ENCODE measurements around the gene PSMA6. TPM values are rescaled to one million over a fixed set of nuclear protein-coding genes. Genes with fewer than 3 reads are reported as not detected.
A peak's percentile ranks its signal among the peaks of the same experiment; 100 is the strongest.

The PSMA6 gene
- polyA plus RNA-seq (2013), result 454 and 493 TPM in 2 replicates

DNA sequence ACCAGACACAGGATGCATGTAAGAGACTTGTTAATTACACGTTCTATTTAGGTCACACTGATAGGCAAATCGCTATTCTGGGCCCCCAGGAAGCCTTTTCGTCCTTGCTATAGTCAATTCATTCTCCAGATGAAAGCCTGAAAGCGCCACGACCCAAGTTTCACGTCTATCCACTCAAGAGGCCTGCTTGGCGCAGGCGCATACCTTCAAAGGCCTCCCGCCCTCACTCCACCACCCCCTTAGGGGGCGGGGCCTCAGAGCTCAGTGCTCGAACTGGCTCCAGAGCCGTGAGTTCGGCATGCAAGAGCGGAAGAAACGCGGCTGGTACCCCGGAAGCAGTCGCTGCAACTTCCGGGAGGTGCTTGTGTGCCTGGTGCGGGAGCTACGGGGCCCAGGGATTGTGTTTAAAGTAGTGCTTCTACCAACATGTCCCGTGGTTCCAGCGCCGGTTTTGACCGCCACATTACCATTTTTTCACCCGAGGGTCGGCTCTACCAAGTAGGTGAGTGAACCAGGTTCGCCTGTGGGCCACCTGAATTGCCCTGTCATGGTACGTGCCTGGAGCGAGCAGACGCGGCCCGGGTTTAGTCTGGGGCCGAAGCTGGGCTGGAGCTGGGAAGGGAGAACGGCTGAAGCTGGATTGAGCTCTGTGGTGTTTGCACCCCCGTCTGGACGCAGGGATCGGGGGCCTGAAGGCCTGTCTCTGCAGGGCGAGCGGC lies at the start of gene PSMA6:
Gene PSMA6, plus strand, starts transcription at position 332 of the 719 bp plus-strand sequence. Its CDS starts 95 bp downstream, at position 427.
- H3K36me3 ChIP-seq (ENCODE audit: control insufficient read depth in 1 of 2, insufficient read depth in 2 of 2, low read length in 2 of 2), result peaks cover 3 to 5% of the 10 kb centered on the region in 2 experiments
- peak within 1 kb of the TSS; percentile 99 for H3K4ac ChIP-seq (ENCODE audit: low read depth, low read length)
- peak within 1 kb of the TSS; percentile 98 for H3K4me2 ChIP-seq (ENCODE audit: low read length)
- peak within 1 kb of the TSS; percentile 87 for H4K12ac ChIP-seq (ENCODE audit: low read depth, low read length)
- peak within 1 kb of the TSS; percentile 91 for H3K18ac ChIP-seq (ENCODE audit: low read length)
- no CpG with 5 or more reads among the region's 40 CpGs for WGBS (ENCODE audit: extremely low coverage, insufficient coverage, insufficient read length)
- peak within 1 kb of the TSS; percentile 90 for H2BK120ac ChIP-seq (ENCODE audit: insufficient read depth, low read length, poor library complexity)
- peak within 1 kb of the TSS; percentile 87 for H3K14ac ChIP-seq (ENCODE audit: low read length)
- peak within 1 kb of the TSS; percentile 99 for H3K4me3 ChIP-seq (ENCODE audit: low read depth, low read length)
- H2BK5ac ChIP-seq (ENCODE audit: low read depth, low read length, poor library complexity), result peak within 1 kb of the TSS; percentile 78
- peak within 1 kb of the TSS; percentile 100 for H3K9ac ChIP-seq (ENCODE audit: low read length)
- no peak within 1 kb of the TSS for H2BK12ac ChIP-seq (ENCODE audit: low read length)
- H3K79me2 ChIP-seq (ENCODE audit: control insufficient read depth, insufficient read depth, low read length, poor library complexity), result peaks cover 13% of the 10 kb centered on the region
- H3K9me3 ChIP-seq (ENCODE audit: insufficient read depth, low read depth, low read length), result no peaks in the 10 kb centered on the region
- peaks cover 0 to 3% of the 10 kb centered on the region in 2 experiments for H3K4me1 ChIP-seq (ENCODE audit: control insufficient read depth in 1 of 2, insufficient read depth in 2 of 2, low read length in 2 of 2)
- H2AK5ac ChIP-seq (ENCODE audit: low read length), result peak within 1 kb of the TSS; percentile 95
- peak within 1 kb of the TSS; percentile 75 for H2AFZ ChIP-seq (ENCODE audit: insufficient read depth, low read length, poor library complexity)
- H3K23ac ChIP-seq (ENCODE audit: low read length), result no peak within 1 kb of the TSS
- peak; percentile 100 for DNase-seq
- peaks cover 6% of the 10 kb centered on the region for H3K79me1 ChIP-seq (ENCODE audit: low read length)
- H3K27me3 ChIP-seq (ENCODE audit: insufficient read depth, low read length), result no peaks in the 10 kb centered on the region
- peak within 1 kb of the TSS; percentile 79 for H3K27ac ChIP-seq (ENCODE audit: low read depth, low read length)
- H4K8ac ChIP-seq (ENCODE audit: low read depth, low read length), result peak within 1 kb of the TSS; percentile 95
- H4K91ac ChIP-seq (ENCODE audit: low read depth, low read length), result peak within 1 kb of the TSS; percentile 89

DNA sequence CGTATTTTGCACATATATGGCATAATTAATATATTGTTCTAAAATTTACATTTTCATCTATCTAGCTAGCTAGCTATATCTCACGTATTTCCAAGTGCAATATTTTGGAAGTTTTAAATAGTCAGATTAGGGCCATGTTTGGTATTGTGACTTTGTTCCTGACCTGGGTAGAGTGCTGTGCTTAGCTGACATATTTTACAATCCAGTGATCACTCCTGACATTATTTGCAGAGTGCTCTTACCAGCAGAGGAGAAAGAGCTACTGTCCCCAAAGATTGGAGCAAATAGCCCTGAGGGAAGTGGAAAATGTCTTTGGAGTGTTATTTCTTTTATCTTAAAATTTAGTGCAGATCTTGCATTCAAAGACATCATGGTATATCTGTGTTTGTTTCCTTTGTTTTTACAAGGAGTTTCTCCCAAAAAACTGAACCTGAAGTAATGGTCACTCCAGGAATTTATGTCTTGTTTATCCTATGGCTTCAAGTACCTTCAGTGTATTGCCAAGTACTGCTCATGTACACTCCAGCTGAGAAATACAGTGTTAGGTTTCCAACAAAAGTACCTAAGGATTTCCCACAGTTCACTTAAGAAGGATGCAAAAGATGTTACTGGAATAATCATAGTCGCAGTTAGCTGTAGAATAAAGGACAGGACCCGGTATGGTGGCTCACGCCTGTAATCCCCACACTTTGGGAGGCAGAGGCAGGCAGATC lies 49.4 kb upstream of the PSMA6 start:
- Histone ChIP-seq H3K4me2 (ENCODE audit: low read length) (no peak overlapping the region), H3K27ac (ENCODE audit: low read depth, low read length) (no peak overlapping the region), H3K4ac (ENCODE audit: low read depth, low read length) (no peak overlapping the region)

DNA sequence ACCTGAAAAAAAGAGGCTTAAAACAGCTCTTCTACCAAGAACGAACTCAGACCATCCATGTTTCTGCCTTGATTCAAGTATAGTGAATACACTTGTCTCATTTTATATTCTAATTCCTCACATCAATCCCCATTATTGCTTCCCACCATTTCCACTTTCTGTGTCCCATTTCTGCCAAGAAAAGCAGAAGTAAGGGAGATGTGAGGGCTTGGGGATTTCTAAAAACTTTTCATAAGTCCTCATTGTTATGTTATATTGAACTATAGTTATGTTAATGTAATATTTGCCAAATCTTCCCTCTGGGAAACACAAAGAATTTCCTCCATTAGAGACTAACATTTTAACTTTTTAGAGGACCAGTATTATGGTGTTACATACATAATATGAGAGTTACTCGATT lies 48.2 kb upstream of the PSMA6 start:
- WGBS (ENCODE audit: extremely low coverage, insufficient coverage, insufficient read length), result no CpG with 5 or more reads among the region's 2 CpGs
- no peak overlapping the region for H2BK12ac ChIP-seq (ENCODE audit: low read length)

More for the DNA sequence above, 49.4 kb upstream of the PSMA6 start:
- Histone ChIP-seq H3K27me3 (ENCODE audit: insufficient read depth, low read length) (no peaks in the 10 kb centered on the region), H2BK5ac (ENCODE audit: low read depth, low read length, poor library complexity) (no peak overlapping the region), H3K9me3 (ENCODE audit: insufficient read depth, low read depth, low read length) (no peaks in the 10 kb centered on the region), H4K91ac (ENCODE audit: low read depth, low read length) (no peak overlapping the region), H3K36me3 (ENCODE audit: control insufficient read depth in 1 of 2, insufficient read depth in 2 of 2, low read length in 2 of 2) (no peaks in the 10 kb centered on the region), H2BK12ac (ENCODE audit: low read length) (no peak overlapping the region), H2AFZ (ENCODE audit: insufficient read depth, low read length, poor library complexity) (no peak overlapping the region), H3K14ac (ENCODE audit: low read length) (no peak overlapping the region), H4K12ac (ENCODE audit: low read depth, low read length) (no peak overlapping the region), H3K18ac (ENCODE audit: low read length) (no peak overlapping the region), H3K9ac (ENCODE audit: low read length) (no peak overlapping the region), H2AK5ac (ENCODE audit: low read length) (no peak overlapping the region), H4K8ac (ENCODE audit: low read depth, low read length) (no peak overlapping the region), H2BK120ac (ENCODE audit: insufficient read depth, low read length, poor library complexity) (no peak overlapping the region), H3K4me1 (ENCODE audit: control insufficient read depth in 1 of 2, insufficient read depth in 2 of 2, low read length in 2 of 2) (no peaks in the 10 kb centered on the region), H3K4me3 (ENCODE audit: low read depth, low read length) (no peak overlapping the region), H3K23ac (ENCODE audit: low read length) (no peak overlapping the region), H3K79me1 (ENCODE audit: low read length) (no peaks in the 10 kb centered on the region), H3K79me2 (ENCODE audit: control insufficient read depth, insufficient read depth, low read length, poor library complexity) (no peaks in the 10 kb centered on the region)
- WGBS (ENCODE audit: extremely low coverage, insufficient coverage, insufficient read length), result no CpG with 5 or more reads among the region's 5 CpGs
- peak in 1 of 2 donors; percentile 25 for DNase-seq

DNA sequence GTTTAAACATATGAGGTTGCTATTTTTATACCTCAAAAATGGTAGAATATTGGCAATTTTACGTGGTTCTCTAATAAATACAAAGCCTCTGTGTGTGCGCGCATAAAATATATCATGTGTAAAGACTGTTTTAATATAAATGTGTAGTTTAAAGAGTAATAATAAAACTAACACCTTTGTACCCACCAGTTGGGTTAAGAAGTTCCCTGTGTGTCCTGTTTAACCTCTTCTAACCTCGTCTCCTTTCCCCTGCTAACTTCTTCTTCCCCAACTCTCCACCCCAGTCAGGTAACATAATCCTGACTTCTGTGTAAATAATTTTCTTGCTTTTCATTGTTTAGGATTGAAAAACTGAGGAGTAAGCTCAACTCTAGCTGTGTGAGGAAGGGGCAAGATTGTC lies 47.6 kb upstream of the PSMA6 start:
- H3K27ac ChIP-seq (ENCODE audit: low read depth, low read length), result no peak overlapping the region
- no peak overlapping the region for H4K12ac ChIP-seq (ENCODE audit: low read depth, low read length)
- H2BK120ac ChIP-seq (ENCODE audit: insufficient read depth, low read length, poor library complexity), result no peak overlapping the region
- H3K23ac ChIP-seq (ENCODE audit: low read length), result no peak overlapping the region
- no peaks in the 10 kb centered on the region for H3K79me1 ChIP-seq (ENCODE audit: low read length)
- H4K8ac ChIP-seq (ENCODE audit: low read depth, low read length), result no peak overlapping the region
- no peak overlapping the region for H3K18ac ChIP-seq (ENCODE audit: low read length)
- H3K36me3 ChIP-seq (ENCODE audit: control insufficient read depth in 1 of 2, insufficient read depth in 2 of 2, low read length in 2 of 2), result no peaks in the 10 kb centered on the region
- H2AFZ ChIP-seq (ENCODE audit: insufficient read depth, low read length, poor library complexity), result no peak overlapping the region
- no peak overlapping the region for H3K14ac ChIP-seq (ENCODE audit: low read length)
- no peaks in the 10 kb centered on the region for H3K9me3 ChIP-seq (ENCODE audit: insufficient read depth, low read depth, low read length)
- DNase-seq, result no peak
- no peak overlapping the region for H2BK12ac ChIP-seq (ENCODE audit: low read length)
- no peak overlapping the region for H2AK5ac ChIP-seq (ENCODE audit: low read length)
- H3K9ac ChIP-seq (ENCODE audit: low read length), result no peak overlapping the region
- no peaks in the 10 kb centered on the region for H3K27me3 ChIP-seq (ENCODE audit: insufficient read depth, low read length)
- whole genome bisulfite sequencing (ENCODE audit: extremely low coverage, insufficient coverage, insufficient read length), result no CpG with 5 or more reads among the region's 4 CpGs
- H3K4me3 ChIP-seq (ENCODE audit: low read depth, low read length), result no peak overlapping the region
- H3K79me2 ChIP-seq (ENCODE audit: control insufficient read depth, insufficient read depth, low read length, poor library complexity), result no peaks in the 10 kb centered on the region
- H3K4me1 ChIP-seq (ENCODE audit: control insufficient read depth in 1 of 2, insufficient read depth in 2 of 2, low read length in 2 of 2), result no peaks in the 10 kb centered on the region
- no peak overlapping the region for H3K4me2 ChIP-seq (ENCODE audit: low read length)
- H2BK5ac ChIP-seq (ENCODE audit: low read depth, low read length, poor library complexity), result no peak overlapping the region
- H4K91ac ChIP-seq (ENCODE audit: low read depth, low read length), result no peak overlapping the region
- H3K4ac ChIP-seq (ENCODE audit: low read depth, low read length), result no peak overlapping the region

More for the DNA sequence above, 48.2 kb upstream of the PSMA6 start:
- H3K36me3 ChIP-seq (ENCODE audit: control insufficient read depth in 1 of 2, insufficient read depth in 2 of 2, low read length in 2 of 2), result no peaks in the 10 kb centered on the region
- no peaks in the 10 kb centered on the region for H3K79me1 ChIP-seq (ENCODE audit: low read length)
- no peak overlapping the region for H2BK5ac ChIP-seq (ENCODE audit: low read depth, low read length, poor library complexity)
- no peaks in the 10 kb centered on the region for H3K79me2 ChIP-seq (ENCODE audit: control insufficient read depth, insufficient read depth, low read length, poor library complexity)
- no peaks in the 10 kb centered on the region for H3K4me1 ChIP-seq (ENCODE audit: control insufficient read depth in 1 of 2, insufficient read depth in 2 of 2, low read length in 2 of 2)
- H3K23ac ChIP-seq (ENCODE audit: low read length), result no peak overlapping the region
- no peak overlapping the region for H4K12ac ChIP-seq (ENCODE audit: low read depth, low read length)
- no peaks in the 10 kb centered on the region for H3K27me3 ChIP-seq (ENCODE audit: insufficient read depth, low read length)
- no peak overlapping the region for H3K4me2 ChIP-seq (ENCODE audit: low read length)
- no peak overlapping the region for H3K27ac ChIP-seq (ENCODE audit: low read depth, low read length)
- no peak overlapping the region for H3K4ac ChIP-seq (ENCODE audit: low read depth, low read length)
- H3K14ac ChIP-seq (ENCODE audit: low read length), result no peak overlapping the region
- no peak overlapping the region for H4K8ac ChIP-seq (ENCODE audit: low read depth, low read length)
- H2AFZ ChIP-seq (ENCODE audit: insufficient read depth, low read length, poor library complexity), result no peak overlapping the region
- no peak overlapping the region for H2BK120ac ChIP-seq (ENCODE audit: insufficient read depth, low read length, poor library complexity)
- H4K91ac ChIP-seq (ENCODE audit: low read depth, low read length), result no peak overlapping the region
- no peak overlapping the region for H3K18ac ChIP-seq (ENCODE audit: low read length)
- H3K4me3 ChIP-seq (ENCODE audit: low read depth, low read length), result no peak overlapping the region
- no peak overlapping the region for H3K9ac ChIP-seq (ENCODE audit: low read length)
- DNase-seq, result no peak
- H3K9me3 ChIP-seq (ENCODE audit: insufficient read depth, low read depth, low read length), result no peaks in the 10 kb centered on the region
- no peak overlapping the region for H2AK5ac ChIP-seq (ENCODE audit: low read length)
